GM21619 (cell line): Measurements from ENCODE around the gene USP13.
"Not testable (repeated sequence)": the region's sequence is repeated elsewhere in the genome, so short reads cannot be mapped to it uniquely, and the experiment has no call there.

Experiments
- ATAC-seq: cut with Tn5 transposase; IDR thresholded peaks from one replicate; pipeline ENCODE4 v1.9.1; 2021; ENCODE audit not compliant: unreplicated experiment

The USP13 gene, protein sequence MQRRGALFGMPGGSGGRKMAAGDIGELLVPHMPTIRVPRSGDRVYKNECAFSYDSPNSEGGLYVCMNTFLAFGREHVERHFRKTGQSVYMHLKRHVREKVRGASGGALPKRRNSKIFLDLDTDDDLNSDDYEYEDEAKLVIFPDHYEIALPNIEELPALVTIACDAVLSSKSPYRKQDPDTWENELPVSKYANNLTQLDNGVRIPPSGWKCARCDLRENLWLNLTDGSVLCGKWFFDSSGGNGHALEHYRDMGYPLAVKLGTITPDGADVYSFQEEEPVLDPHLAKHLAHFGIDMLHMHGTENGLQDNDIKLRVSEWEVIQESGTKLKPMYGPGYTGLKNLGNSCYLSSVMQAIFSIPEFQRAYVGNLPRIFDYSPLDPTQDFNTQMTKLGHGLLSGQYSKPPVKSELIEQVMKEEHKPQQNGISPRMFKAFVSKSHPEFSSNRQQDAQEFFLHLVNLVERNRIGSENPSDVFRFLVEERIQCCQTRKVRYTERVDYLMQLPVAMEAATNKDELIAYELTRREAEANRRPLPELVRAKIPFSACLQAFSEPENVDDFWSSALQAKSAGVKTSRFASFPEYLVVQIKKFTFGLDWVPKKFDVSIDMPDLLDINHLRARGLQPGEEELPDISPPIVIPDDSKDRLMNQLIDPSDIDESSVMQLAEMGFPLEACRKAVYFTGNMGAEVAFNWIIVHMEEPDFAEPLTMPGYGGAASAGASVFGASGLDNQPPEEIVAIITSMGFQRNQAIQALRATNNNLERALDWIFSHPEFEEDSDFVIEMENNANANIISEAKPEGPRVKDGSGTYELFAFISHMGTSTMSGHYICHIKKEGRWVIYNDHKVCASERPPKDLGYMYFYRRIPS

DNA sequence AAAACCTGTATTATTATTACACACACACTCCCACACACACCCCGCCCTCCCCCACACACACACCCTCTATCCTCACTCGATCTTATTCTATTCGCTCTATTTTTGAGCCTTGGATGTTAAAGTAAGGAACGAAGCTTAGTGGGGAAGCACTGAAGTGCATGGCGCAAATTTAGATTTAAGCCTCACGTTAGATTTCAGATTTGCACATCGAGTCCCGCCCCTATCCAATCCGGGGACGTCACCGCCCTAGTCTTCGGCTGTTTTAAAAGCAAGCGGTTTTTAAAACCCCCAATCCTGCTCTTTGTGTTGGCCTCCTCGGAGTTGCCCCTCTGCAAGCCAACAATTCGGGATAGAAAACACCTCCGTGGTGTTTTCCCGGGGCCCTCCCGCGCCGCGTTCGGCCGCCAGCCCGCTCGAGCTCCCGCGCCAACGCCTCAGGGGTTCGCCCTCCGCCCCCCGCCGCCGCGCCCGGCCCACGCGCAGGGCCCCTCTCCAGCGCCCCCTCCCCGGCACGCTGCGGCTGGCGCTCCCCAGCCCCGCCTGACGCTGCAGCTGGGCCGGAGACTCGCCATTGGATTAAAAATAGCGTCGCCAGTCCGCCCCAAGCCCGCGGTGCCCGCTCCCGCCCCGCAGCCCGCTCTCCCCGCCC lies at the start of gene USP13:
Gene USP13 (plus strand): TSS at position 594 of the 649 bp plus-strand sequence. CDS start 186 bp downstream, outside the sequence.
- ATAC-seq, result peak; percentile 64

GRCh38 chr3:179603321-179603720 lies 49.5 kb upstream of the USP13 start:
- no peak for ATAC-seq

- no peak for ATAC-seq
Measured at GRCh38 chr3:179603831-179604230, 49.0 kb upstream of the USP13 start.

- ATAC-seq, result peak; percentile 97
Measured at GRCh38 chr3:179604321-179605078, 48.3 kb upstream of the USP13 start, which contains the start of the genes MRPL47 and NDUFB5. Gene MRPL47 (minus strand): TSS chr3:179604638. CDS start chr3:179604624, 14 bp downstream. Gene NDUFB5 (plus strand): TSS chr3:179604794. CDS start chr3:179604816, 22 bp downstream.

GRCh38 chr3:179606534-179607085 lies 46.2 kb upstream of the USP13 start:
- no peak for ATAC-seq

DNA sequence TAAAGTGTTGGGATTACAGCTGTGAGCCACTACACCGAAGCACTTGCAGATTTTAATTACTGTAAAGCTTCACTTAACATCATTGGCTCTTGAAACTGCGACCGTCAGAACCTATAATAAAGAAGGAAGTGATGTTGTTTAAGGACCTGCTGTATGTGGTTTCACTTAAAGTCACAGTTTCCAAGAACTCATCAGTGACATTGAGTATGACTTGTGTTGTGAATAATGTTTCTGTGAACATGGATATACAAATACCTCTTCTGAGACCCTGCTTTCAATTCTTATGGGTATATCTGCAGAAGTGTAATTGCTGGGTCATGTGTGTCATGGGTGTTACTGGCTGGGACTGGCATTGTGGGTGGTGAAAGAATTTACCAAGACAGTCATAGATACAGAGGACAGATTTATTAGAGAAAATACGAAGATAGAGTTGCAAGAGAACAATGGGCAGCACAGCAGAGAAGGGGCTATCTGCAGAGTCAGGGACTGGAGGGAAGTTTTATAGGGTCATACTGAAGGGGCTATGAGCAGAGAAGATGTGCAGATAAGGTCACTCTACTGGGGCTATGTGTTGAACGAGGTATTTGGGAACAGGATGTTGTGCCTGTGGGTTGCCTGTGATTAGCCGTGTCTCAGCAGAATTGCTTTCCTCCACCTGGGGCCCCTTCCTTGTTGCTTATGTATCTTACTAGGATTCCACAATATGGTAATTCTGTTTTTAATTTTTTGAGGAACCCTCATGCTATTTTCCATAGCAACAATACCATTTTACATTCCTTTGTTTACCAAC lies 43.7 kb upstream of the USP13 start:
- peak; percentile 47 for ATAC-seq

DNA sequence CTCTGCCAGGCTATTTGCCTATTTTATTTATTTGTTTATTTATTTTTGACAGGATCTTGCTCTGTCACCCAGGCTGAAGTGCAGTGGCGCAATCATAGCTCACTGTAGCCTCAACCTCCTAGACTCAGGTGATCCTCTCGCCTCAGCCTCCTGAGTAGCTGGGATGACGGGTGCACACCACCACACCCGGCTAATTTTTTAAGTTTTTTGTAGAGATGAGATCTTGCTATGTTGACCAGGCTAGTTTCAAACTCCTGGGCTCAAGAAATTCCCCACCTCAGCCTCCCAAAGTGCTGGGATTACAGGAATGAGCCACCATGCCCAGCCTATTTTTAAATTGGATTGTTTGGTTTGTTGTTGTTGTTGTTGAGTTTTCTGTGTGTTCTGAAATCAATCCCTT lies 42.8 kb upstream of the USP13 start:
- ATAC-seq, result no peak

DNA sequence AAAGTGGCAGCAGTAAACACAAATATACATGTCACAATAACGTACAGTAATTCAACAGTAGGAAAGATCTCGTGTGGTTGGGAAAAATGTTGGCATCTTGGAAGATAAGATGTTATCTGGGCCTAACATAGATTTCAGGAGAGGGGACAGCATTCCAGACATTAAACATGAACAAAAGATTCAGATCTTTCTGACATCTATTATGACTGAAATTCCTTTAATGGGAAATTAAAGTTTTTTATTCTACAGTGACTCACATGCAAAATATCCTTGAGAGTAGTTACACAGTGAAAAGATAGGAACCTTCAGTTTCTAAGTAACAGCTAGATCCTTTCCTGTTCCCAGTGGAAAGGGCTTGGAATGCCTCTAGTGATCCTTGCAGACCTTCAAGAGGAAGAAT lies 39.0 kb upstream of the USP13 start:
- ATAC-seq, result no peak

GRCh38 chr3:179615458-179616173 lies 37.2 kb upstream of the USP13 start:
- no peak for ATAC-seq

DNA sequence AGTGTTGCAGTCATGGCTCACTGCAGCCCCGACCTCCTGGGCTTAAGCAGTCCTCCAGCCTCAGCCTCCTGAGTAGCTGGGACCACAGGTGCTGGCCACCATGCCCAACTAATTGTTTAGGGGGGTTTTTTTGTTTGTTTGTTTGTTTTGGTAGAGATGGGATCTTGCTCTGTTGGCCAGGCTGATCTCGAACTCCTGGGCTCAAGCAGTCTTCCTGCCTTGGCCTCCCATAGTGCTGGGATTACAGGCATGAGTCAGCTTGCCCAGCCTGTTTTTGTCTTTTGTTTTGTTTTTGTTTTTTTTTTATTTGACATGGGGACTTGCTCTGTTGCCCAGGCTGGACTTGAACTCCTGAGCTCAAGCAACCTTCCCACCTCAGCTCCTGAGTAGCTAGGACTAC lies 30.8 kb upstream of the USP13 start:
- ATAC-seq, result no peak

GRCh38 chr3:179624451-179624850 lies 28.4 kb upstream of the USP13 start:
- no peak for ATAC-seq

DNA sequence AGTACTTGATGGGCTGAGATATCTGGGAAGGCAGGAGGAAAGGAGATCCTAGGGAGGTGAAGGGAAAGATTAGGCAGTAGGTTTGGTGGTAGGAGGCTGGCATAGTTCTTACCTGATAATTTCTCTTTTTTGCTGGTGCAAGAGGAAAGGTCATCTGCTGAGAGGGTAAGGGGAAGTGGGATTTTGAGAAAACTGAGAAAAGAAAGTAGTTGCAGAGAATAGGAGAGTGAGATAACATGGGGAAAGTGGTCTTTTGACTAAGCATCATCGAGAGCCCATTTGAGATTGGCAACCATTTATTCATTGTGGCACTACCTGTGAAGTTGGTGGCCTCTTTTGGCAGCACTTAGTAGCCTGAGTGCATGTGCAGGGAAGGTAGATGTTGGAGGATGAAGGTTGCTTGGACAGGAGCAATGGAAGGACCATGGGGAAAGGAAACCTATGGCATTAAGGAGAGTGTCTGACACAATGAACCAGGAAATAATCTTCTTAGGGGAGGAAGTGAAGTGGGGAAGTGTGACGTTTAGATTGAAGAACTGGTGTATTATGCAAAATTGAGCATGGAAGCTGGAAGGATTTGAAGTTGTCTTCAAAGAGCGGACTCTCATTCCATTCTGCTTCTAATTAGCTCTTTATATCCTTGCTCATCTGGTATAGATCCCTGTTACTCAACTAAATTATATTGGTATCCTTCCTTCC lies 21.9 kb upstream of the USP13 start:
- no peak for ATAC-seq

GRCh38 chr3:179640469-179640868 lies 12.4 kb upstream of the USP13 start:
- ATAC-seq, result no peak

DNA sequence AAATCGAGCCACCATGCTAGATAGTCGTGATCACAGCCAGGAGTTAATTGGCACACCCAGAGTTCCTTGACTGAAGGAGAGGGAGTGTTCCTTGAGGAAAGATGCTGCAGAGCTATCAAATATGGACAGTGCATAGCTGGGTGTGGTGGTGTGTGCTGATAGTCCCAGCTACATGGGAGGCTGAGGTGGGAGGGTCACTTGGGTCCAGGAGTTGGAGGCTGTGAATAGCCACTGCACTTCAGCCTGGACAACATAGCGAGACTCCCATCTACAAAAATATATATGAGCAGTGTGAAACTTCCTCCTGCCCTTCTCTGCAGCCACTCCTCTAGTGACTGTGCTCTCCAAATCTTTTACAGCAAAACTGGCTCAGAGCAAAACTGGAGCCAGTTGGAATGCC lies 10.0 kb upstream of the USP13 start:
- ATAC-seq, result no peak

DNA sequence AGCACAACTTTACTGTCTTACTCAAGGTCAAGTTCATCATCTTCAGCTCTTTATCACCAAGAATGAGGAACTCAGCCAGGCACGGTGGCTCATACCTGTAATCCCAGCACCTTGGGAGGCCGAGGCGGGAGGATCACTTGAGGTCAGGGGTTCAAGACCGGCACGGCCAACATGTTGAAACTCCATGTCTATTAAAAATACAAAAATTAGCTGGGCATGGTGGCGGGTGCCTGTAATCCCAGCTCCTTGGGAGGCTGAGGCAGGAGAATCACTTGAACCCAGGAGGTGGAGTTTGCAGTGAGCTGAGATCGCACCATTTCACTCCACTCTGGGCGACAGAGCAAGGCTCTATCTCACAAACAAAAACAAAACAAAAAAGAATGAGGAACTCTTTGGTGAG lies 9.0 kb upstream of the USP13 start:
- not testable (repeated sequence) for ATAC-seq

DNA sequence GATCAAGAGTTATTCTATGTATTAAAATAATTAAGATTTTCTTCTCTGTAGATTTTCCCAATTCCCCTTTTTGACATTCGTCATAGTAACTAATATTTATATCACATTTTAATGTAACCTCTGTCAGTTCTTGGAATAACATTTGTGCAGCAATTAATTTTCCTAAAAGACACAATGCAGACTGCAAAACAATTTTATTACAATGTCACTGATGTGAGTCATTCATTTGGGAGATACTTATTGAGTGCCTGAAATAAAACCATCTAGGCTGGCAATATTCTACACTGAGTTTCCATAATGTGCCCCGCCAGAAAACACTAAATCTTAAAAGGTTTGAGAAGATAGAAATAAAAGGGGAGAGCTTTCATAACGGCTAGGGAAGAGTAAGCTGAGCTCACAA lies 6.7 kb upstream of the USP13 start:
- ATAC-seq, result no peak

DNA sequence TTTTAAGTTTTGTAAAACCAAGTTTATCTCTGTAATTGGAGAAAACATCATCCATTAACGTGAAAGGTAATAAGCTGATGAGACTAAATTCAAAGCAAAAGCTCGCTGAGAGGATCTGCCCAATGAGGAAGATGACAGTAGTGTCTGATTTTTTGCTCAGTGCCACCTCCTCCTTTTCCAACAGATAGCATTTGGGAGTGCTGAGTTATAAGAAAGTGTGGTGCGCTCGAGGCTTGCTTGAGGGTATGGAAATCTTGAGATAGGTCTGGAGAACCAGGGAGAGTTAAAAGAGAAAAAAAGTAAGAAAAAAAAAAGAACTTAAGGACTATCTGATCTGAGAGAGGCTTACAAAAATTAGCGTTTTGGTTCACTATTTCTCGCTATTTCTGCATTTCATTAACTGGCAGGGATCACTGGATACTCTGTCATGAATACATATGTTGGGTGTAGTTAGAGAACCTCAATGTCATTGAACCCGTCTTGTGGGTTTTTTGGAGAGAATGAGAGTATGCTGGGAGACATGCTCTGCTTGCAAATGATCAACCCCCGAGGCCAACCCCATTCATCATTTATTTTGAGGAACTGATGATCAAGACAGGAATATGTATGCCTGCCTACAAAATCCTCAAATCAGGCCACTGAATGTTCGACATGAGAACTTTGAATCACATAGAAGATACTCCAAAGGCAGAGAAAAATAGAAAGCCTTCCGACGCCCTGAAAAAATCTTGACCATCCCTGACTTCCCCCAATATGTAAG lies 973 bp upstream of the USP13 start:
- ATAC-seq, result no peak
